GOT3 (cell line): ENCODE data around the gene POLR3B.
"Not testable (repeated sequence)": the region's sequence is repeated elsewhere in the genome, so short reads cannot be mapped to it uniquely, and the experiment has no call there.

ENCODE experiments used
- DNase-seq: peaks from one replicate; lab custom pipeline; 2025; ENCODE audit warnings: mixed read lengths; lab: John Stamatoyannopoulos, UW

Gene POLR3B

GRCh38 chr12:106461730-106462129, 104.2 kb downstream of the POLR3B start:
- DNase-seq, result no peak

GRCh38 chr12:106465605-106466004, 108.1 kb downstream of the POLR3B start:
- not testable (repeated sequence) for DNase-seq

- DNase-seq, result not testable (repeated sequence)
Measured at GRCh38 chr12:106475662-106476061, 118.1 kb downstream of the POLR3B start.

- not testable (repeated sequence) for DNase-seq
Measured at GRCh38 chr12:106477627-106478026, 120.1 kb downstream of the POLR3B start.

- DNase-seq, result no peak
Measured at GRCh38 chr12:106480251-106480650, 122.7 kb downstream of the POLR3B start.

- DNase-seq, result no peak
Measured at GRCh38 chr12:106481246-106481645, 123.7 kb downstream of the POLR3B start.

- no peak for DNase-seq
Measured at GRCh38 chr12:106487664-106488063, 130.1 kb downstream of the POLR3B start.

GRCh38 chr12:106488884-106489283, 131.3 kb downstream of the POLR3B start:
- no peak for DNase-seq

GRCh38 chr12:106490264-106490663, 132.7 kb downstream of the POLR3B start:
- DNase-seq, result no peak

GRCh38 chr12:106492857-106493256, 135.3 kb downstream of the POLR3B start:
- no peak for DNase-seq

- DNase-seq, result no peak
Measured at GRCh38 chr12:106493531-106493930, 136.0 kb downstream of the POLR3B start.

- no peak for DNase-seq
Measured at GRCh38 chr12:106495354-106495965, 137.9 kb downstream of the POLR3B start.

- no peak for DNase-seq
Measured at GRCh38 chr12:106498056-106498455, 140.5 kb downstream of the POLR3B start.

GRCh38 chr12:106499628-106500027, 142.1 kb downstream of the POLR3B start:
- no peak for DNase-seq

GRCh38 chr12:106506691-106507090, 149.1 kb downstream of the POLR3B start:
- no peak for DNase-seq

GRCh38 chr12:106508966-106509365, 151.4 kb downstream of the POLR3B start:
- DNase-seq, result no peak

GRCh38 chr12:106511365-106511764, 153.8 kb downstream of the POLR3B start:
- no peak for DNase-seq

- DNase-seq, result no peak
Measured at GRCh38 chr12:106517314-106517713, 159.8 kb downstream of the POLR3B start.

- no peak for DNase-seq
Measured at GRCh38 chr12:106519607-106520021, 162.1 kb downstream of the POLR3B start.

GRCh38 chr12:106521901-106522300, 164.4 kb downstream of the POLR3B start:
- no peak for DNase-seq

GRCh38 chr12:106522708-106523107, 165.2 kb downstream of the POLR3B start:
- no peak for DNase-seq

- DNase-seq, result no peak
Measured at GRCh38 chr12:106527356-106527755, 169.8 kb downstream of the POLR3B start.

GRCh38 chr12:106541201-106541600, 183.7 kb downstream of the POLR3B start:
- DNase-seq, result no peak

GRCh38 chr12:106551410-106551809, 193.9 kb downstream of the POLR3B start:
- no peak for DNase-seq
